ENCODE data around the gene SIX2.

DNA sequence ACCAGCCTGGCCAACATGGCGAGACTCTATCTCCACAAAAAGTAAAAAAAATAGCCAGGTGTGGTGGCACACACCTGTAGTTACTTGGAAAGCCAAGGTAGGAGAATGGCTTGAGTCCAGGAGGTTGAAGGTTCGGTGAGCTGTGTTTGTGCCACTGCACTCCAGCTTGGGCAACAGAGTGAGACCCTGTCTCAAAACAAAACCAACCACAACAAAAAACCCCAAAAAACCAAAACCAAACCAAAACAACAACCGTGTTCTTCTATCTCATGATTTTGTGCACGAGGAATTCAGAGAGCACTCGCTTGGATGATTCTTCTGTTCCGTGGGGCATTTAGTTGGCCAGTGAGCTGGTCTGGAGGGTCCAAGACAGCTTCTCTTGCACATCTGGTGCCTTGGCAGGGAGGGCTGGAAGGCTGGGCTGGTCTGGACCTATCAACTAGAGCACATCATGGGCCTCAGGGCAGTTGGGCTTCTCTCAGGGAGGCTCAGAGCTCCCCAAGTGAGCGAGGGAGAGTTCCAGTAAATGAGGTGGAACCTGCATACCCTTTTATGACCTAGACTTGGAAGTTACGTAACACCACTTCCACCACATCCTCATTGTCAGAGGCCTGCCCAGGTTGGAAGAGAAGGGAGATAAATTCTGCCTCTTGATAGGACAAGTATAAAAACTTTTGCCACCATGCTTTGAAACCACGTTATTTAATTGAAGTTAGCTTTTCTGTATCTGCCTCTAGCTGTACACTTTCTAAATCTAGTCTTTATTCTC lies 25.2 kb downstream of the SIX2 start:
- TF ChIP-seq, protein P1, sequence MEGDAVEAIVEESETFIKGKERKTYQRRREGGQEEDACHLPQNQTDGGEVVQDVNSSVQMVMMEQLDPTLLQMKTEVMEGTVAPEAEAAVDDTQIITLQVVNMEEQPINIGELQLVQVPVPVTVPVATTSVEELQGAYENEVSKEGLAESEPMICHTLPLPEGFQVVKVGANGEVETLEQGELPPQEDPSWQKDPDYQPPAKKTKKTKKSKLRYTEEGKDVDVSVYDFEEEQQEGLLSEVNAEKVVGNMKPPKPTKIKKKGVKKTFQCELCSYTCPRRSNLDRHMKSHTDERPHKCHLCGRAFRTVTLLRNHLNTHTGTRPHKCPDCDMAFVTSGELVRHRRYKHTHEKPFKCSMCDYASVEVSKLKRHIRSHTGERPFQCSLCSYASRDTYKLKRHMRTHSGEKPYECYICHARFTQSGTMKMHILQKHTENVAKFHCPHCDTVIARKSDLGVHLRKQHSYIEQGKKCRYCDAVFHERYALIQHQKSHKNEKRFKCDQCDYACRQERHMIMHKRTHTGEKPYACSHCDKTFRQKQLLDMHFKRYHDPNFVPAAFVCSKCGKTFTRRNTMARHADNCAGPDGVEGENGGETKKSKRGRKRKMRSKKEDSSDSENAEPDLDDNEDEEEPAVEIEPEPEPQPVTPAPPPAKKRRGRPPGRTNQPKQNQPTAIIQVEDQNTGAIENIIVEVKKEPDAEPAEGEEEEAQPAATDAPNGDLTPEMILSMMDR (optimal IDR thresholded peaks at IDR 0.05 in 1 of 3, IDR thresholded peaks at IDR 0.05 in 1 of 3, conservative IDR thresholded peaks at IDR 0.05 in 1 of 3; ENCODE audit: extremely low read depth in 1 of 3, insufficient read depth in 2 of 3, low read length in 3 of 3) = no peak
- no peak for TF ChIP-seq EZH2 (IDR thresholded peaks at IDR 0.05; ENCODE audit: low read length)

All from keratinocyte (primary cell).